GM23338 (cell line): ENCODE data around the gene HAUS8. TPM values are rescaled to one million over a fixed set of nuclear protein-coding genes. Genes with fewer than 3 reads are reported as not detected.

Source experiments
- ATAC-seq: fragments of 200-7000 bp; cut with Tn5 transposase; 3 replicates; pipeline ENCODE4 v1.9.1; 2020
- DNase-seq: peaks from one replicate; pipeline ENCODE4 v3.0.0-alpha.2; 2015; ENCODE audit warnings: low spot score
- H2AFZ ChIP-seq: fragments of 200-600 bp; sonication (generic); 2 replicates; pipeline ENCODE4 v1.8.0; 2016; ENCODE audit warnings: antibody characterized with exemption, mild to moderate bottlenecking, moderate library complexity
- H3F3A ChIP-seq: fragments of 200-600 bp; sonication (generic); replicated peaks from 2 replicates; pipeline ENCODE4 v1.8.0; 2017; ENCODE audit warnings: antibody characterized with exemption, mixed run types, low read depth
- H3K27ac ChIP-seq: fragments of 200-600 bp; sonication (generic); 2 replicates; pipeline ENCODE4 v1.6.1; 2016; ENCODE audit warnings: low read depth
- H3K27me3 ChIP-seq: fragments of 200-600 bp; sonication (generic); 2 replicates; pipeline ENCODE4 v1.8.0; 2016; ENCODE audit warnings: mild to moderate bottlenecking, mixed run types, moderate library complexity; ENCODE audit not compliant: insufficient read depth
- H3K36me3 ChIP-seq: fragments of 200-600 bp; sonication (generic); 2 replicates; pipeline ENCODE4 v1.8.0; 2016; ENCODE audit warnings: mild to moderate bottlenecking; ENCODE audit not compliant: insufficient read depth
- H3K4me1 ChIP-seq: fragments of 200-600 bp; sonication (generic); 2 replicates; pipeline ENCODE4 v1.8.0; 2016; ENCODE audit warnings: mild to moderate bottlenecking, moderate library complexity; ENCODE audit not compliant: insufficient read depth
- H3K4me2 ChIP-seq: fragments of 200-600 bp; sonication (generic); 2 replicates; pipeline ENCODE4 v1.7.1; 2017; ENCODE audit warnings: mixed run types
- H3K4me3 ChIP-seq: fragments of 200-600 bp; sonication (generic); 2 replicates; pipeline ENCODE4 v1.6.1; 2016; ENCODE audit warnings: mixed run types
- H3K79me2 ChIP-seq: fragments of 200-600 bp; sonication (generic); replicated peaks from 2 replicates; pipeline ENCODE4 v1.8.0; 2017; ENCODE audit warnings: mild to moderate bottlenecking; ENCODE audit not compliant: insufficient read depth
- H3K9me2 ChIP-seq: fragments of 200-600 bp; sonication (generic); 2 replicates; pipeline ENCODE4 v1.8.0; 2017; ENCODE audit not compliant: insufficient read depth
- H4K20me1 ChIP-seq: fragments of 200-600 bp; sonication (generic); replicated peaks from 2 replicates; pipeline ENCODE4 v1.8.0; 2017; ENCODE audit warnings: mild to moderate bottlenecking; ENCODE audit not compliant: insufficient read depth
- H3K27ac Mint-ChIP-seq: 2 replicates; pipeline ENCODE4 v1.8.0; 2020; ENCODE audit warnings: inconsistent platforms, mild to moderate bottlenecking, moderate library complexity, mixed read lengths
- H3K27me3 Mint-ChIP-seq: 3 replicates; pipeline ENCODE4 v1.8.0; 2022; ENCODE audit warnings: low read depth, mild to moderate bottlenecking, moderate library complexity, mixed read lengths, inconsistent platforms; ENCODE audit not compliant: insufficient read depth, poor library complexity
- H3K36me3 Mint-ChIP-seq: 3 replicates; pipeline ENCODE4 v1.8.0; 2021; ENCODE audit warnings: low read depth, mild to moderate bottlenecking, inconsistent platforms, moderate library complexity, mixed read lengths
- H3K4me1 Mint-ChIP-seq: 3 replicates; pipeline ENCODE4 v1.8.0; 2020; ENCODE audit warnings: mild to moderate bottlenecking, inconsistent platforms, mixed read lengths
- H3K4me3 Mint-ChIP-seq: 3 replicates; pipeline ENCODE4 v1.8.0; 2021; ENCODE audit warnings: moderate library complexity, mild to moderate bottlenecking, inconsistent platforms, mixed read lengths
- H3K9me3 Mint-ChIP-seq: 3 replicates; pipeline ENCODE4 v1.8.0; 2020; ENCODE audit warnings: moderate library complexity, mild to moderate bottlenecking, inconsistent platforms, mixed read lengths
- CREB1 ChIP-seq: fragments of 250-450 bp; sonication (Bioruptor Pico); IDR thresholded peaks from 2 replicates; pipeline ENCODE4 v1.5.0; 2020; ENCODE audit warnings: low read depth, mild to moderate bottlenecking, moderate library complexity
- CTCF ChIP-seq, 2 experiments: fragments of 200-600 bp in 1 of 2; sonication (generic) in 1 of 2; conservative IDR thresholded peaks; 2 replicates each; pipeline versions ENCODE4 v1.5.1 to v1.6.1; 2016 to 2017; ENCODE audit warnings: antibody characterized with exemption in 2 of 2, low read depth in 2 of 2, mild to moderate bottlenecking in 2 of 2, moderate library complexity in 1 of 2
- ETS1 ChIP-seq: IDR thresholded peaks from 2 replicates; pipeline ENCODE4 v1.6.1; 2016; ENCODE audit warnings: antibody characterized with exemption
- EZH2 ChIP-seq: fragments of 200-600 bp; sonication (generic); IDR thresholded peaks from one replicate; pipeline ENCODE4 v1.8.0; 2017; ENCODE audit warnings: antibody characterized with exemption, mild to moderate bottlenecking, low read depth; ENCODE audit not compliant: unreplicated experiment
- EZH2phosphoT487 ChIP-seq: fragments of 200-600 bp; sonication (generic); IDR thresholded peaks from one replicate; pipeline ENCODE4 v1.8.1; 2018; ENCODE audit warnings: antibody characterized with exemption; ENCODE audit not compliant: unreplicated experiment
- JUNB ChIP-seq: IDR thresholded peaks from one replicate; pipeline ENCODE4 v1.6.1; 2016; ENCODE audit warnings: antibody characterized with exemption; ENCODE audit not compliant: unreplicated experiment
- NANOG ChIP-seq: IDR thresholded peaks from 2 replicates; pipeline ENCODE4 v1.6.1; 2016; ENCODE audit warnings: antibody characterized with exemption, borderline replicate concordance
- POLR2AphosphoS5 ChIP-seq: IDR thresholded peaks from 2 replicates; pipeline ENCODE4 v1.6.1; 2016; ENCODE audit warnings: antibody characterized with exemption, low read depth
- REST ChIP-seq: IDR thresholded peaks from one replicate; pipeline ENCODE4 v1.6.1; 2018; ENCODE audit warnings: antibody characterized with exemption; ENCODE audit not compliant: unreplicated experiment
- ZNF114 ChIP-seq: fragments of 250-450 bp; sonication (Bioruptor Pico); IDR thresholded peaks from 2 replicates; pipeline ENCODE4 v1.5.0; 2020; ENCODE audit warnings: mild to moderate bottlenecking, moderate library complexity
- ZNF331 ChIP-seq: fragments of 250-450 bp; sonication (Bioruptor Pico); IDR thresholded peaks from 2 replicates; pipeline ENCODE4 v1.5.0; 2020; ENCODE audit warnings: low read depth, mild to moderate bottlenecking, moderate library complexity
- ZNF462 ChIP-seq: fragments of 250-450 bp; sonication (Bioruptor Pico); IDR thresholded peaks from 2 replicates; pipeline ENCODE4 v1.5.0; 2020; ENCODE audit warnings: mild to moderate bottlenecking, moderate library complexity
- polyA plus RNA-seq: library from polyadenylated mRNA; unstranded; fragments of >200 nt; fragmentation: Nextera tagmentation; extraction: Ambion mirVana; gene quantifications from 2 replicates; pipeline ENCODE4 v1.2.1, GENCODE V29; 2016
- total RNA-seq: library from RNA; depleted of rRNA; stranded (reverse); fragments of >200 nt; shearing (Covaris generic); gene quantifications from 2 replicates; pipeline ENCODE4 v1.2.3, GENCODE V29; 2014

The HAUS8 gene
- total and polyA plus RNA-seq, 2 experiments from 2014 or later: 11.1 to 33.3 TPM

- Histone ChIP-seq H3K4me3 (no peak overlapping the region), H4K20me1 (no peaks in the 10 kb centered on the region; the same call in 1 of the 2 replicates), H3K4me1 (no peaks in the 10 kb centered on the region), H3K27ac (no peak overlapping the region), H3K9me2 (no peaks in the 10 kb centered on the region), H3K4me2 (no peak overlapping the region), H3K79me2 (peaks cover 27% of the 10 kb centered on the region), H3K36me3 (no peaks in the 10 kb centered on the region; the same call in 1 of the 2 replicates), H3F3A (no peaks in the 10 kb centered on the region), H3K27me3 (no peaks in the 10 kb centered on the region), H2AFZ (no peak overlapping the region)
- DNase-seq (no peak), ATAC-seq (no peak)
- H3K4me1 Mint-ChIP-seq: peaks cover 8% of the 10 kb centered on the region; the same call in 2 of the 3 replicates
- peaks cover 48% of the 10 kb centered on the region for H3K36me3 Mint-ChIP-seq
- no peak for TF ChIP-seq JUNB
- TF ChIP-seq ETS1: no peak
- TF ChIP-seq NANOG: no peak
- TF ChIP-seq CTCF (conservative IDR thresholded peaks at IDR 0.05; ENCODE audit: low read depth in 2 of 2): no peak
- TF ChIP-seq ZNF331 (CRISPR knock-in tag): no peak
- TF ChIP-seq EZH2phosphoT487: no peak
- no peak for TF ChIP-seq REST
- no peak for TF ChIP-seq ZNF114 (CRISPR knock-in tag)
- no peak for TF ChIP-seq EZH2
- no peak for TF ChIP-seq POLR2AphosphoS5
- TF ChIP-seq ZNF462: no peak
- TF ChIP-seq CREB1 (CRISPR knock-in tag): no peak
- no peak overlapping the region for H3K27ac Mint-ChIP-seq
- H3K9me3 Mint-ChIP-seq: peaks cover 15% of the 10 kb centered on the region
- no peak overlapping the region for H3K4me3 Mint-ChIP-seq
- H3K27me3 Mint-ChIP-seq: peaks cover 9% of the 10 kb centered on the region
Measured at GRCh38 chr19:17105556-17105955, 30.3 kb upstream of the HAUS8 start.
